ENCODE measurements around the gene EP400.

The EP400 gene

DNA sequence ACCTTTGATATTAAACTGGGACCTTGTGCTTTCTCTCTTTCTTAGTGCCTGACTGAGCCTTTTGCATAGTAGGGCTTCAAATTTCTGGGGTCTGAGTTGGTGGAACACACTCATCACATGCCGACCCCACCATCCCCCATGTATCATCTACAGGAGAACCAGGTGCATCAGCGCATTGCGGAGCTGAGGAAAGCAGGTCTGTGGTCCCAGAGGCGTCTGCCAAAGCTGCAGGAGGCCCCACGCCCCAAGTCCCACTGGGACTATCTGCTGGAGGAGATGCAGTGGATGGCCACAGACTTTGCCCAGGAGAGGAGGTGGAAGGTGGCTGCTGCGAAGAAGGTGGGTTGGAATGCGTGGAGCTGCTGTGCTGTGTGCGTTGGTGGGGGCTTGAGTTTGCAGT, 37.8 kb downstream of the EP400 start:
- DNase-seq = no peak

DNA sequence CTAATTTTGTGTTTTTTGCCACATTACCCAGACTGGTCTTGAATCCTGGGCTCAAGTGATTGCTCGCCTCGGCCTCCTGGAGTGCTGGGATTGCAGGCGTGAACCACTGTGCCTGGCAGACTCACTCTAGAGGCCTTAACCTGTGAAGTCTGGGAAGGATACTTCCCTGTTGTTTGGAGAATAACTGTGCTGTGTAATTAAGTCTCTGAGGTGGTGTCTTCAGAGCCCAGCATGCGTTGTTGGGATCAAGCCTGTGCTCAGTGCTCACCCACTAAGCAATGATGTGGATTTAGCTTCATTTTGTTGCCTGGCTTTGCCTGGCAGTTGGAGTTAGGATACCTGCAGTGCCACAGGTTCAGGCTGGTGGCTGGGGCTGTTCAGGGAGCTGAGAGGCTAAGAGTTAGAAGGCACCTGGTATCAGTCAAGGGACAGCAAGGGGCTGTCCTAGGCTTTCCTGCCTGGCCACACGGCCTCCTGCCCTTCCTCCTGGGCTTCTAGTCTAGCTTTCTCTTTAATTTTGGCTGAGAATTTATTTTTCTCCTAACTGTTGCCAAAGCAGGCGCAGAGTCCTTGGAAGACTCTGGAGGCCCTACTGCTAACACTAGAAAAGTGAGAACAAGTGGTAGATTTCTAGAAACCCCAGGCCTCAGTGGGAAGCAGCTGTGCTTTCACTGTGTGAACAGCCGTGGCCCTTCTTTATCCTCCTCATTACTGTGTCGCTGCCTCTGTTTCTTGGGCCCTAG, 38.5 kb downstream of the EP400 start:
- no peak for DNase-seq

DNA sequence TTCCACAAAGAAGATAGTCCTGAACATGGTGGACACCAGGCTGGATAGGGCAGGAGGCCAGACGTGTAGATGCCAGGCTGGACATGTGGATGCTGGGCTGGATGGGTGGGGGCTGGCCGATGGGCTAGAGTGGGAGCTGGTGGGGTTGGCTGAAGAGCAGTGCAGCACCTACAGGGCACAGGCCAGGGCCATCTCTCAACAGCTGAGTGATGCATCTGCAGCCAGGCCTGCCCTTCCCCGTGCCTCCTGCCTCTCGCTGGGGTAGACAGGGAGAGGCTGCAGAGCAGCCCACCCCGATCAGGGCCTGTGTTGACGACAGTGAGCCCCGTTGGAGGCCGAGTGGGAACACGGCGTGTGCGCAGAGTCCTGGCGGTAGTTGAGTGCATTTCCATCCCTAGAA, 39.3 kb downstream of the EP400 start:
- DNase-seq = no peak

DNA sequence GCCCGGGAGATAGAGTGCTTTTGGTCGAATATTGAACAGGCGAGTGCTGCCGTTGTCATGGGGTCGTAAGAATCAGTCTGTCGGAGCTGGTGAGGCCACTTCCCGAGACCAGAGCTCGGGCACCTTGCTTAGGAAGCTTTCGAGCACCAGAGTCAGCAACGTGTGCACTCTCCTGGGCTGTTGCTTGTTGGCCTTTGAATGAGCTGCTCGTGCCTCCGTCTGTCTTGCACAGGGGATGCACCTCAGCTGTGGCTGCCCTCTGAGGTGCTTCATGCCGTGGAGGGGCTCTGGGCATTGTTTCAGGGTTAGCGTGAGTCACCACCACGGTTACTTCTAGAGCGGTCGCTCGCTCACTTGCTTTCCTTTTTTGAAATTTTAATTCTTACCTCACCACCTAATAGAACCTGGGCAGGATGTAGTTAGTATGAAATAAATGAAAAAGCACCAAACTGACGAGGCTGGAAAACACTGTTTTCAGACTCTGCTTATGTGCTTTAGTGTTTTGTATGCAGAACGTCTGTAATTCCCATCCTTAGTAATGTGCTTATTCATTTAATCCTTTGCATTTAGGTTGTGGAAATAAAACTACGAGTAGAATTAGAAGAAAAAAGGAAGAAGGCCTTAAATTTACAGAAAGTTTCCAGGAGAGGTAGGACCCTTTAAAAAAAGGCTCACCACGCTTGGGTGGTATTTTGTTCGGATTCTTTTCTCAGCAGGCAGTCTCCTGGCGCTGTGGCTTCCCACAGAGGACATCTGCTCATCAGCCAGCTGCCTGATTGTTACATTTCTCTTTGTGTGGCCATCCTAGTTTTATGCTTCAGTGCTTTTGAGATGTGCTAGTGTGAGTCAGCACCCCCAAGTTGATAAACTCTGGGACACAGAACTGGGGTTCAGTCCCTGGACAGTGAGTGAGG, 40.6 kb downstream of the EP400 start:
- no peak for DNase-seq

DNA sequence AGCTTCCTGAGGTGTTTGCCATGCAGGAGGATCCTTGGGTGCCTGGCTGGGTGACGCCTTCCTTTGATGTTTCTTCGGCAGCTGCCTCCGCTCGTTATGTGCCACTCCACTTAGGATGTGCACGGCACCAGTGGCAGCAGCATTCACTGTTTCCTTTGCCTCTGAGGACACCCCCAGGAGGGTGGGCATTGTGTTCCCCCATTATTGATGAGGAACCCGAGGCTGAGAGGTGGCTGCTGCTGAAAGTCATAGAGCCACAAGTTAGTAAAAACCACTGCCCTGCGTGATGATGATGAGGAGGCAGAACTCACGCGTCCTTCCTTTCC, 41.2 kb downstream of the EP400 start:
- DNase-seq = no peak

DNA sequence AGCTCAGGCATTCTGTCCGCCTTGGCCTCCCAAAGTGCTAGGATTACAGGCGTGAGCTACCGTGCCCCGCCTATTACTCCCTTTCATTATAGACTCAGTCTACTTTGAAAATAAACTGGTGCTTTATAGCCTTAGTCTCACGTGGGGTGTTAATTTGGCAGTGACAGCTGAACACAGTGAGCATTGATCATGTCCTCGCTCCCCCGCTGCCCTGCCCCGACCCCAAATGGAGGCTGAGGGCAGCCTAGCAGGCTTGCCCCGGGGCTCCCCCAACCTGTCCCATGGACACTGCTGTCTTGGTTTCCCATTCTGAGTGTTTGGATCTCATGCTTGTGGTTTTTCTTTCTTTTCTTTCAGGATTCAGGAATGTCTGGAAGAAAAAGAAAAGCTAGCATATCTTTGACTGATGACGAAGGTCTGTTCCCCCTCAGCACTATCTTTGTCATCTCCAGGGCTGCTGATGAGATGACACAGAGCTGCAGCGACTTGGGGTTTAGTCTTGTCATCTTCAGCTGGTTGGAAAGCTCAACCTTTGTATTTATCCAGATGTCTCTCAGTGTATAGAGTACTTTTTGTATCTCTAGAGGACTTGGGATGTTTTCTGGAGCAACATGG, 42.2 kb downstream of the EP400 start:
- DNase-seq = no peak

DNA sequence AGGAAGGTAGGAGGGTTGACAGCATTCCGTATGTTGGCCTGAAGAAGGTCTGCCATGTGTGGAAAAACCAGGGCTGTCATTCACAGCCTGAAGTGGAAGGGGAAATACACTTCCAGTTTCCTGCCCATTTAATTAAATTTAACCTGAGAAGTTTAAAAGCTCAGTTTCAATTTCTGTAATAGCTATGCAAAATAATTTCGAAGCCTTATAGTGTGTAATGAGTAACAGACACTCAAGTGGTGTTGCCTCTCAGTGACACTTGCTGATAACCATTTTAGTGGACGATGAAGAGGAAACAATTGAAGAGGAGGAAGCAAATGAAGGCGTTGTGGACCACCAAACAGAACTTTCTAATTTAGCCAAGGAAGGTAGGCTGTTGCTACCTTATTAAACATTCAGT, 44.8 kb downstream of the EP400 start:
- DNase-seq = no peak

DNA sequence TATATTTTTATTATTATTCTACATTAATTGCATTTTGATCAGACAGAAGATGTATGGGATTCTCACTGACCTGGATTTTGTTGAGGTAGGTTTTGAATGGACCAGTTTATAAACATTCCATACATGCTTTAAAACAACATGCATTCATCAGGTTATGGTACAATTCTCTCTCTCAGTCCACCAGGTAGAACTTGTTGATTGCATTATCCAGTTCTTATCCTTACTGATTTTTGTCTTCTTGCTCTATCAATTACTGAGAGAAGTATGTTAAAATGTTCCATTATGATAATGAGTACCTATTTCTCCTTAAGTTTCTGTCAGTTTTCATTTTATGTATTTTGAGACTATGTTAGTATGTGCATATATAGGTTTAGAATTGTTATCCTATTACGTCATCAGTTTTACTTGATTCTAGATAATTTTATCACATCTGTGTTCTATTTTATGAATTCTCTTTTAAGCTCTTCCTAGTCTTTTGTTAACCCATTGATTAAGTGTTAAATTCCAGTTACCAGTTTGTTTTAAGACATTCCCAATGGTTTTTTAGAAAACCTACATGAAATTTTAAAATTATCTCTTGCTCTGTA, 50.6 kb downstream of the EP400 start:
- DNase-seq = no peak

DNA sequence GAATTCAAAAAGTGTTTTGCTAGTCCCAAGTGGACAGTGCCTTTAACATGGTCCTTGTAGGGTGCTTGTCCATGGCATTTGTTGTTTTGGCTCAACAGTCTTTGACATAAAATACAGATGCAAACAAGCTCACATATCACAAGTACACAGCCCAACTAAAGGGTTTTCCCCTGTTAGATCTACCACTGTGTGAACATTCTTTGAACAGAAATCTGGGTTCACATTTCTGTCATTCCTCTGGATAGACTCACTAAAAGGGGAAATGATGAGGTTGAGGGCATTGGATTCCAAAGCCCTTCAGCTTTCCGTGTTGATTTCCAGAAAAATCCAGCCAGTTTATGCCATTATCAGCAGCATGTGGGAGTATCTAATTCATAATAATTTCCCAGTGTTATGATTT, 54.1 kb downstream of the EP400 start:
- no peak for DNase-seq

DNA sequence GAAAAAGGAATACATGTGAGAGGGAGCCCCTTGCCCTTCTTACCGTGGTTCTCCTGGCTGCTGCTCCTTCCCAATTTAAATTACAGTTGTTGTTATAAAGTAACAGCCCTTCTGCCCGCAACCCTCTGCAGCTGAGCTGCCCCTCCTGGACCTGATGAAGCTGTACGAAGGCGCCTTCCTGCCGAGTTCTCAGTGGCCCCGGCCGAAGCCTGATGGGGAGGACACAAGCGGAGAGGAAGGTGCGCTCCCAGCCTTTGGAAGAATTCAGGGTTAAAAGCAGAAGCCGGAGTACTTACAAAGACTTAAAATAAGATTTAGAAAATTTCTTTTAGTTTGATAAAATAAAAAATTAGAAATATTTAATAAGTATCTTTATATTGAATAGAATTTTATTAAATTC, 55.2 kb downstream of the EP400 start:
- DNase-seq = no peak

DNA sequence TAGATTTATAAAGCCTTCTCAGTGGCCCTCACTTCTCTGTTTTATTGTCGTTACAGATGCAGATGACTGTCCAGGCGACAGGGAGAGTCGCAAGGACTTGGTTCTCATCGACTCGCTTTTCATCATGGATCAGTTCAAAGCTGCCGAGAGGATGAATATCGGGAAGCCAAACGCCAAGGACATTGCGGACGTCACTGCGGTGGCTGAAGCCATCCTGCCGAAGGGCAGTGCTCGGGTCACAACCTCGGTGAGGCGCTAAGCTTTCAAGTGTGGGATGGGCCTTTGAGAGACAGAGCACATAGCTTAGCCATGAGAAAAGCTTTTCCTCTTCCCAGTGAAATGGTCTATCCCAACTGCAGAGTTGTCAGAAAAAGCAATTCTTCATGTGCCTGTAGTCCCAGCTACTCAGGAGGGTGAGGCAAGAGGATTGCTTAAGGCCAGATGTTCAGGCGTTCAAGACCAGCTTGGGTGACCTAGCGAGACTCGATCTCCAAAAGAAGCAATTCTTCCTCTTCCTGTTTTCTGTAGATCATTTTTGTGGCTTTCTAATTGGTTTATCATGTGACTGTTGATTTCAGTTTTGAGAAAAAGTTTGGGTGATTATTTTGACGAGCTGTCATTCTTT, 56.4 kb downstream of the EP400 start:
- no peak for DNase-seq

DNA sequence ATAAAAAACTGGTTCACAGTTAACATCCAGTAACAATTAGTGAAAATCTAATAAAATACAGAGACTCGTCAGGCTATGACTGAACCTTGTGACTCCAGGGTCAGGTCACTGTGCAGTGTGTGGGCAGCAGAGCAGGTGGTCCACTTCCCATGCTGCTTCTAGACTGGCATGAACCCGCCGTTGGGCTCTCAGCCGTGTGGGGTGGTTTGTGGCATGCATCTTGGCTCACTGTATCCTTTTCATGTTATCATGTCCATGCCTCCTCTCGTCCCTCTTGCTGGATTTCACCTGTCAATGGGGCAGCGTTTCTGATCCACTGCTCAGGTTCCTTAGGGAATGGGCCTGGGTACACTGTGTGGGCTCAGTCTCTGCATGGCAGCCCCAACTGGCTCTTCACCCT, 57.3 kb downstream of the EP400 start:
- DNase-seq = no peak

DNA sequence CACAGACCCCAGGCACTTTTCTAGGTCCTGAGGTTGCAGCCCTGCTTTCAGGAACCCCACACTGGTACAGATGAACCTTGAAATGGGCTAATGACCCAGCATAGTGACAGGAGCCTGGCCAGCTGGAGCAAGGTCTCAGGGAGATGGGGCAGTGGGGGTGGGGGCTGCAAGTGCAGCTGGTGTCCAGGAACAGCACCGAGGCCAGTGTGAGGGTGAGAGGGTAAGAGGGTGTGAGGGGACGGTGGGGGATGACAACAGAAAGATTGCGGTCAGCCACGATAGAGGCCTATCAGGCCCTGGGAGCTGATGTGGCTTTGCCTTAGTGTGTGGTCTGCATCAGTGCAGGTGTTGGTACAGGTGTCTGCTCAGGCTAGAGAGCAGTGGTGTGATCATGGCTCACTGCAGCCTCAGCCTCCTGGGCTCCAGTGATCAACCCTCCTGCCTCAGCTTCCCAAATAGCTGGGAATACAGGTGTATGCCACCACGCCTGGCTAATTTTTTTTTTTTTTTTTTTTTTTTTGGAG, 59.7 kb downstream of the EP400 start:
- DNase-seq = no peak

DNA sequence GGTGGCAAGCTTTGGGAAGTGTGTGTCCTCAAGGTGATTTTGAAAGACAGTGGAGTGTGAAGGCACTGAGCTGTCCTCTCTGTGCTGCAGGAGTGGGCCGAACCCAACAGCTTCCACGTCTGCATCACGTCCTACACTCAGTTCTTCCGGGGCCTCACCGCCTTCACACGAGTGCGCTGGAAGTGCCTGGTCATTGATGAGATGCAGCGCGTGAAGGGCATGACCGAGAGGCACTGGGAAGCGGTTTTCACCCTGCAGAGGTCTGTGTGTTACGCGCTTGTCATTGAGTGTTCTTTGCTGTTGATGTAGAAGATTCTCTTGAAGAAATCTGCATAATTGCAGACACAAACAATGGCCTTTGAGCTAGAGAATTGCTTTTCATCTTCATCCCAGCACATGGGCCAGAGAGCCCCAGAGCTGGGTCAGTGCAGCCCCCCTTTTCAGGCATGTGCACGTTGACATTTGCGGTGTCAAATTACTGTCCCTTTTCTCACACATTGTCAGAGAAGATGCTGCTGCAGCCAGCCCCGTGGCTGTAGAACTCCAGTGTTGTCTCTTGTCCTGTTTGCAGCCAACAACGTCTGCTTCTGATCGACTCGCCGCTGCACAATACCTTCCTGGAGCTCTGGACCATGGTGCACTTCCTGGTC, 63.3 kb downstream of the EP400 start:
- DNase-seq = no peak

DNA sequence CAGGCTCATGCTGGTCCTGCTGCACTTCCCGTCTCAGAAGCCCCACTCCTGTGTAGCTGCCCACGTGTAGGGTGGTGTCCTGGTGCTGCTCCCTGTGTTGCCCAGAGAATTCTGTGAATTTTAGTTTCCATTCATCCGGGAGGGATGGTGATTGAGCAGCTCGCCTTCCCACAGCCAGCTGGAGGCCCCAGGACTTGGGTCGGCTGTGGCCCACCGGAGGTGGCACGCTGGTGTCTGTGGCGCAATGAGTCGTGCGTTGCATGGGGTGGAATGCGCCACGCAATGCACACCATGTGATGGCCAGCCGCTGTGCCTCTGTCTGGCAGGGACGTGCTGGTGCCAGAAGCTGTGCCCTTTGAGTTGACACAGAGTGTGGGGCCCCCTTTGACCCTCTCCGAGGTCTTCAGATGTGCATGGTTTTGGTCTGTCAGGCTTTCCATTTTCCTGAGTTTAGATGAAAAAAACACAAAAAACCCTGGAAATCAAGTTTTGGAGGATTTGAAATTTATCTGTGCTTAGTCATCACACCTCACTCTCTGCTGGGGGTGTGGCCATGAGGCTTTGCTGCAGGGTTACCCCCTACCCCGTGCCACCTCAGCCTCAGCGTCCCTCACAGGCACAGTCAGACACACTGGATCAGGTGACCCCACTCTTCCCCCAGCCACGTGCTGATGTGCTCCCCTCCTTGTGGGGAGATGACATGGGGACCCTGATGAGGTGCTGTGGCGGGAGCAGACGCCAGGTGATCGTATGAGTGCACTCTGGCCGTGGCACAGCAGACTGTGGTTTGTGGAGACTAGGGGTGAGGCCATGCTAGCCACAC, 64.6 kb downstream of the EP400 start:
- DNase-seq = no peak

DNA sequence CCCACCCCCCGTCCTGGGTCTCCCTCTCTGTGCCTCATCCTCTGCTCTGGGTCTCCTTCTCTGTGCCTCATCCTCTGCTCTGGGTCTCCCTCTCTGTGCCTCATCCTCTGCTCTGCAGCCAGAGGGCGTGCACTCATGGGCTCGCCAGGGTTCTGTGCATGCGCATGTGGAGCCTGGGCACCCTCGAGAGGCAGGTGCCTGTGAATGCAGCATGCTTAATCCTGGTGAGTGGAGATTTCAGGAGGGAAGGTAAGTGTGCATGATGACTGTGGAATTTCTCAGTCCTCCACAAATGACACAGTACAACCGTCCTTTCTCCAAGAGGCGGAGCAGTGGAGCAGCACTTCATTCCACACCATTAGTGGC, 65.2 kb downstream of the EP400 start:
- no peak for DNase-seq

DNA sequence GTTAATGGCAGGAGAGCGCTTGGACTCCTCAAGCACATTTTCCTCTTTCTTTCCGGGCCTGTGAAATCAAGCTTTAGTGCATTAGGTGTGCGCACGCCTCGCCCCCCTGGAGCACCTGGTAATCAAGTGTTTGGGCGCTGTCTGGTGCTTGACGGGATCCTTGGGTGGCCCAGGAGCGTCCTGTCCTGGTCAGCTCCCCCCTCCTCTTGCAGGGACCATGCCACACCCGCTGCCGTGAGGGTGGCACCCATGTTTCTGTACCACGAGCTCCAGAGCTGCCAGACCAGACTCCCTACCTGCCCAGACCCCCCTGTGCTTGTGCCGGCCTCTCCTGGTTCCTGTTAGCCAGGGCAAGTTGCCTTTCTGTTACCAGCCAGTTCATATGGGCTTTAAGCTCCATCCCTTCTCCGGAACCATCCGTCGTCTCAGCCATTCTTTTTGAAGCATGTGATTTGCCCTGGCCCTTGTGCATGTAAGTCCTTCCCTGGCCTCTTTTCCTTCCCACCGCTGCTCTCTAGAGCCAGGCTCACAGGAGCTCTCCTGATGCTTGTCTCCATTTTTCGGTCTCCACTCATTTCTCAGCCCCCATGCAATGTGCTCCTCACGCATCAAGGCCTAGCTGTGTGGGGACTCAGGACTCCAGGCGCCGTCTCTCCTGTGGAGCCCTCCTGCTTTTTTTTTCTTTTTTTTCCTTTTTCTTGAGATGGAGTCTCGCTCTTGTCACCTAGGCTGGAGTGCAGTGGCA, 66.1 kb downstream of the EP400 start:
- no peak for DNase-seq

DNA sequence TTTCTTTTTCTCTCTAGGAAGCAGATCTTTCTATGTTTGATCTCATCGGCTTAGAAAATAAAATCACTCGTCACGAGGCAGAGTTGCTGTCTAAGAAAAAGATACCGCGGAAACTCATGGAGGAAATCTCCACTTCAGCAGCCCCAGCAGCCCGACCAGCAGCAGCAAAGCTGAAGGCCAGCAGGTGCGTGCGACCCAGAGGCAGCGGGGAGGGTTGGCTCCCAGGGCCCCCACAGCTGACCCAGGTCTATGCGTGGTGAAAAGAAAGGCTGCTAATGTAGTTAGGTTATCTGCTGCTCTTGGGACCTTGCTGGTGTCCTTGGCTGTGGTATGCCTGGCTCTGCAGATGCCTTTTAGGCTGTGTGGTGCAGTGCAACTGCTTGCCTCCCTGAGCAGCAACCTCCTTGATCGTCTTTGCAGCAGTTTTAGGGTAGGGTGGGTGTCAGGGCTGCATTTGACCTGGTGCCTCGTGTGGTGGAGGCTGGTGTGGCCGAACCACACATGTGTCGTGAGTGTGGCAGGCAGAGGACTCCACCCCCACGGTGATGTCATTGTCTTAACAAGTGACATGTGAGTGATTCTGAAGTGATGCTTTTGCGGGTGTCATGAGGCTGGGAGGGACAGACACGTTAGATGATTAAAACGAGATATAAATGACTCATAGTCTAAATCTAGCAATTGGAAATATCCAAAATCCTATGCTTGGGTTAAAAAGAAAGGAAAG, 68.6 kb downstream of the EP400 start:
- DNase-seq = no peak

DNA sequence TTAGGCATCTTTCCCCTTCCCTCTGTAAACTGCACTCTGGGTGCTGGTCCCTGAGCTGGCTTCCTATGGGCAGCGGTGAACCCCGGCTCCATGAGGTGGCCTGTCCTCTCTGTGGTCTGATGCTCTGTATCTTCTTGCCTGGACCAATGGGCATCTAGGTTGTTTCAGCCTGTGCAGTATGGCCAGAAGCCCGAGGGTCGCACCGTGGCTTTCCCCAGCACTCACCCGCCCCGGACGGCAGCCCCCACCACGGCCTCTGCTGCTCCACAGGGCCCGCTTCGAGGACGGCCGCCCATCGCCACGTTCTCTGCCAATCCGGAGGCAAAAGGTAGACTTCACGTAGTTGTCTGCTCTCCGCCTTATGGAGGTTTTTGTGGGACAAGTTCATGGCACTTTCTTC, 70.1 kb downstream of the EP400 start:
- no peak for DNase-seq

DNA sequence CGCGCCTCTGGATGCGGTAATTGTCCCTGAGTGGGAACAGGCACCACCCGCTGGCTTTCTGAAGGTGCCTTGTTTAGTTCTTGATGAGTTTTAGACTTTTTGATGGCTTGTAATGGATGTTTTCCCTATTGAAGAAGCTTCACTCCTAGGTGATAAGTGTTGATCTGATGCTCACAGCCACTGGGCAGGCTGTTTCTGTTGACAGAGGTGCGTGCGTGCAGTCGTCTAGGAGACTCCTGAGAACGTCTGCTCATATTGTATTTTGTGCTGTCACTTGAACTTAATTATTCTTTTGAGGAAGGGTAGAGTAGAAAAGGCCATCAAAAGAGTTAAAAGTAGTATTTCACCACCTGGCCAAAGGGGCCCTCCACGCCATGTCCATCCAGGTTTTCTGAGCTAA, 70.5 kb downstream of the EP400 start:
- no peak for DNase-seq

Measured in activated gamma-delta T cell treated with Interleukin-2 at 50 U/mL for 16 hours (primary cell).